IMR-90 (cell line): ENCODE results near the gene CPOX. TPM values are rescaled to one million over a fixed set of nuclear protein-coding genes. Genes with fewer than 3 reads are reported as not detected.

Experiments used
- ATAC-seq: fragments of 200-7000 bp; cut with Tn5 transposase; 2 replicates; pipeline ENCODE4 v1.9.1; 2020; ENCODE audit warnings: low read depth, mild to moderate bottlenecking, moderate library complexity
- BruUV-seq: library from RNA; stranded (reverse); fragments of 400-500 nt; replicated peaks from 2 replicates; lab custom pipeline; 2021; lab: Mats Ljungman, UMichigan
- CTCF ChIA-PET: fragments of 300-600 bp; formaldehyde crosslinking; extraction: SDS; loops from one replicate; lab custom pipeline; 2021; ENCODE audit warnings: antibody characterized with exemption; lab: Yijun Ruan, JAX
- POLR2A ChIA-PET: fragments of 300-600 bp; sonication (Branson Sonifier 250); formaldehyde crosslinking; loops from one replicate; lab custom pipeline; 2022; ENCODE audit warnings: antibody characterized with exemption; ENCODE audit not compliant: unreplicated experiment; lab: Charles Lee
- DNase-seq: peaks from one replicate; pipeline ENCODE4 v3.0.0; 2013
- H2AFZ ChIP-seq: replicated peaks from 2 replicates; pipeline ENCODE3; 2013; ENCODE audit warnings: low read length, mild to moderate bottlenecking; ENCODE audit not compliant: poor library complexity
- H2AK5ac ChIP-seq: 2 replicates; pipeline ENCODE4 v1.6.1; 2013; ENCODE audit warnings: low read depth, low read length, inconsistent platforms
- H2AK9ac ChIP-seq: replicated peaks from 2 replicates; pipeline ENCODE3; 2013; ENCODE audit warnings: mild to moderate bottlenecking, low read depth, low read length, moderate library complexity; ENCODE audit not compliant: poor library complexity
- H2BK120ac ChIP-seq: 2 replicates; pipeline ENCODE4 v1.6.1; 2013; ENCODE audit warnings: low read depth, low read length, inconsistent platforms
- H2BK15ac ChIP-seq: 3 replicates; pipeline ENCODE4 v1.6.1; 2013; ENCODE audit warnings: low read depth, low read length, inconsistent platforms
- H2BK20ac ChIP-seq: 2 replicates; pipeline ENCODE4 v1.6.1; 2013; ENCODE audit warnings: low read depth, mild to moderate bottlenecking, inconsistent platforms, low read length, moderate library complexity
- H2BK5ac ChIP-seq: 2 replicates; pipeline ENCODE4 v1.6.1; 2013; ENCODE audit warnings: mild to moderate bottlenecking, low read depth, low read length, inconsistent platforms; ENCODE audit not compliant: poor library complexity, severe bottlenecking
- H3K14ac ChIP-seq: replicated peaks from 2 replicates; pipeline ENCODE4 v1.6.1; 2013; ENCODE audit warnings: low read depth, low read length, inconsistent platforms
- H3K18ac ChIP-seq: 2 replicates; pipeline ENCODE4 v1.6.1; 2013; ENCODE audit warnings: low read depth, low read length, control low read depth
- H3K23ac ChIP-seq: 2 replicates; pipeline ENCODE4 v1.6.1; 2013; ENCODE audit warnings: low read depth, low read length, inconsistent platforms
- H3K27ac ChIP-seq: 2 replicates; pipeline ENCODE4 v1.5.1; 2013; ENCODE audit warnings: mild to moderate bottlenecking, control low read depth, low read length; ENCODE audit not compliant: insufficient read depth
- H3K27me3 ChIP-seq: 2 replicates; pipeline ENCODE4 v1.6.1; 2013; ENCODE audit warnings: low read length; ENCODE audit not compliant: control insufficient read depth, insufficient read depth
- H3K36me3 ChIP-seq: 2 replicates; pipeline ENCODE4 v1.6.1; 2013; ENCODE audit warnings: low read length, mixed read lengths; ENCODE audit not compliant: control insufficient read depth, insufficient read depth
- H3K4ac ChIP-seq: 2 replicates; pipeline ENCODE4 v1.6.1; 2013; ENCODE audit warnings: low read depth, low read length, inconsistent platforms
- H3K4me1 ChIP-seq: 2 replicates; pipeline ENCODE4 v1.6.1; 2013; ENCODE audit warnings: low read length, mixed read lengths; ENCODE audit not compliant: control insufficient read depth, insufficient read depth
- H3K4me2 ChIP-seq: 2 replicates; pipeline ENCODE4 v1.6.1; 2013; ENCODE audit warnings: low read depth, mild to moderate bottlenecking, control low read depth, low read length, moderate library complexity
- H3K4me3 ChIP-seq: 2 replicates; pipeline ENCODE4 v1.5.1; 2013; ENCODE audit warnings: low read depth, mild to moderate bottlenecking, control low read depth, low read length, moderate library complexity; ENCODE audit not compliant: insufficient read depth
- H3K56ac ChIP-seq: 2 replicates; pipeline ENCODE4 v1.6.1; 2013; ENCODE audit warnings: low read length, inconsistent platforms; ENCODE audit not compliant: insufficient read depth; ENCODE audit errors: extremely low read depth
- H3K79me1 ChIP-seq, 2 experiments: 2 replicates each; pipeline ENCODE4 v1.6.1; 2013; ENCODE audit warnings: low read length in 2 of 2, inconsistent platforms in 1 of 2, low read depth in 1 of 2
- H3K9ac ChIP-seq: 2 replicates; pipeline ENCODE4 v1.6.1; 2013; ENCODE audit warnings: low read depth, low read length, control low read depth
- H3K9me1 ChIP-seq: 2 replicates; pipeline ENCODE4 v1.6.1; 2013; ENCODE audit warnings: low read length, inconsistent platforms; ENCODE audit not compliant: insufficient read depth
- H3K9me3 ChIP-seq: 2 replicates; pipeline ENCODE4 v1.6.1; 2013; ENCODE audit warnings: low read length; ENCODE audit not compliant: control insufficient read depth, insufficient read depth
- H4K20me1 ChIP-seq: 2 replicates; pipeline ENCODE4 v1.6.1; 2013; ENCODE audit warnings: low read length, inconsistent platforms; ENCODE audit not compliant: insufficient read depth
- H4K5ac ChIP-seq: 2 replicates; pipeline ENCODE4 v1.6.1; 2013; ENCODE audit warnings: mild to moderate bottlenecking, low read depth, low read length, control low read depth
- H4K8ac ChIP-seq, 2 experiments: 2 replicates each; pipeline ENCODE4 v1.6.1; 2013; ENCODE audit warnings: low read depth in 2 of 2, low read length in 2 of 2, control low read depth in 1 of 2, inconsistent platforms in 1 of 2
- H4K91ac ChIP-seq: 2 replicates; pipeline ENCODE4 v1.6.1; 2013; ENCODE audit warnings: low read depth, low read length, inconsistent platforms; ENCODE audit not compliant: insufficient read depth
- BHLHE40 ChIP-seq: fragments of 150-350 bp; IDR thresholded peaks from 2 replicates; pipeline ENCODE4 v1.6.1; 2016; ENCODE audit warnings: mild to moderate bottlenecking, low read depth, low read length
- CEBPB ChIP-seq: IDR thresholded peaks from 2 replicates; pipeline ENCODE4 v1.6.1; 2012; ENCODE audit warnings: low read depth, low read length, improper control_type of control experiment
- CHD1 ChIP-seq: IDR thresholded peaks from 2 replicates; pipeline ENCODE4 v1.6.1; 2012; ENCODE audit warnings: low read depth, low read length, improper control_type of control experiment
- FOS ChIP-seq: fragments of 150-350 bp; IDR thresholded peaks from 2 replicates; pipeline ENCODE4 v1.6.1; 2016; ENCODE audit warnings: low read depth, low read length
- MAFK ChIP-seq: IDR thresholded peaks from 2 replicates; pipeline ENCODE4 v1.6.1; 2012; ENCODE audit warnings: low read depth, low read length, improper control_type of control experiment
- MAZ ChIP-seq: IDR thresholded peaks from 2 replicates; pipeline ENCODE4 v1.6.1; 2012; ENCODE audit warnings: low read depth, mild to moderate bottlenecking, low read length, improper control_type of control experiment, moderate library complexity, borderline replicate concordance
- MXI1 ChIP-seq: IDR thresholded peaks from 2 replicates; pipeline ENCODE4 v1.6.1; 2012; ENCODE audit warnings: low read depth, mild to moderate bottlenecking, low read length, moderate library complexity, borderline replicate concordance
- NFE2L2 ChIP-seq: fragments of 150-350 bp; IDR thresholded peaks from 2 replicates; pipeline ENCODE4 v1.6.1; 2016; ENCODE audit warnings: low read depth, mild to moderate bottlenecking, low read length
- POLR2A ChIP-seq: IDR thresholded peaks from 2 replicates; pipeline ENCODE4 v1.6.1; 2012; ENCODE audit warnings: mild to moderate bottlenecking, low read depth, low read length
- RAD21 ChIP-seq: IDR thresholded peaks from 2 replicates; pipeline ENCODE4 v1.6.1; 2012; ENCODE audit warnings: low read length, improper control_type of control experiment
- RCOR1 ChIP-seq: IDR thresholded peaks from 2 replicates; pipeline ENCODE4 v1.6.1; 2012; ENCODE audit warnings: mild to moderate bottlenecking, low read length, improper control_type of control experiment; ENCODE audit not compliant: insufficient replicate concordance
- RFX5 ChIP-seq: IDR thresholded peaks from 2 replicates; pipeline ENCODE4 v1.8.0; 2012; ENCODE audit warnings: low read depth, mild to moderate bottlenecking, low read length, moderate library complexity
- SMC3 ChIP-seq: fragments of 150-350 bp; IDR thresholded peaks from 2 replicates; pipeline ENCODE4 v1.6.1; 2016; ENCODE audit warnings: low read depth, mild to moderate bottlenecking, antibody characterized with exemption, low read length, moderate library complexity
- WGBS, 2 experiments: methylation state at CpG; one replicate each; pipeline versions ENCODE4 v1.1.5 to v1.1.7; 2013; ENCODE audit warnings: missing lambda C conversion rate in 2 of 2; ENCODE audit not compliant: insufficient read length in 1 of 2; ENCODE audit errors: extremely low coverage in 2 of 2; 5-methylcytosine and 5-hydroxymethylcytosine counted together
- dilution Hi-C: fragments of 300-500 bp; cut with HindIII; formaldehyde crosslinking; loops from one replicate; pipeline ENCODE4 v1.14.3; 2018; ENCODE audit warnings: low sequenced_read_pairs; ENCODE audit not compliant: unreplicated experiment
- in situ Hi-C: fragments of 300-500 bp; cut with MboI; formaldehyde crosslinking; loops from 3 replicates; pipeline ENCODE4 v1.14.3; 2019; ENCODE audit warnings: low sequenced_read_pairs, inconsistent platforms, mixed read lengths
- intact Hi-C: fragments of 100-400 bp; cut with micrococcal nuclease; formaldehyde crosslinking; loops from 2 replicates; pipeline ENCODE4 v1.10.0; 2022
- polyA plus RNA-seq, 3 experiments: library from polyadenylated mRNA; depleted of rRNA; stranded (reverse); fragments of >200 nt; gene quantifications; 2 replicates each; pipeline ENCODE4 v1.2.3, GENCODE V29; 2012; ENCODE audit warnings: low replicate concordance in 1 of 3
- total RNA-seq: library from RNA; depleted of rRNA; stranded (reverse); fragments of >200 nt; gene quantifications from 2 replicates; pipeline ENCODE4 v1.2.3, GENCODE V29; 2012
- TF ChIP-seq, protein P1 (sequence below): fragments of 150-350 bp; IDR thresholded peaks from 2 replicates; pipeline ENCODE4 v1.6.1; 2017; ENCODE audit warnings: mild to moderate bottlenecking, antibody characterized with exemption, low read length, low read depth
- TF ChIP-seq, protein P2 (sequence below): conservative IDR thresholded peaks from 2 replicates; pipeline ENCODE4 v1.5.1; 2012; ENCODE audit warnings: mild to moderate bottlenecking, low read depth, low read length, improper control_type of control experiment

The CPOX gene
- total and polyA plus RNA-seq, 2 of the 4 experiments (the other 2 are of a cell fraction): 14.5 to 19.4 TPM

DNA sequence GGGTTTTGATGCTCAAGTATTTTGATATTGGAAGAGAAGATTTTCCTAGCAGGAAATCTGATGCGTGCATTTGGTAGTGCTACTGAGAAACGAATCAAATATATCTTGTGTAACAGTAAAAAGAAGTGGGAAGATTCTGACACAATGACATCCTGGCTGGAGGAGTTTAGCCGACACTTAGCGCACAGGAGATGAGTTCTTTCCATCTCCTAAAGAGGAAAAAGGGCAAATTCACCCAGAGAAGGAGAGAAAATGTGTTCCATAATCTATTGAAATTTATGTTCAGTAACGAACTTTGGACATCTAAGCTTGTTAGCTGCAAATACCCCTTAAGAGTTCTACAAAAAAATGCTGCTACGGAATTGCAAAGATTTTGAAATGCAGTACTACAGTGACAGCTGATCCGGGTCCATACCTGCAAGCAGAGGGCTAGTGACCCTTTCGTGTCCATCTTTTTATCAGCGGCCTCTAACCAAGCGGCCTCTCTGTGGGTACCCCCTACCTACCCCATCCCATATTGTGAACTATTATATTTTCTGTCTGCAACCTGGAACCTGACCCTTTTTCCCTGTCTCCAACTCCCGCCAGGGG lies 971 bp downstream of the CPOX start:
- BruUV-seq: no TSS peak
- no peak overlapping the region for H3K18ac ChIP-seq
- peak overlapping the region; percentile 97 for H2AFZ ChIP-seq
- dilution Hi-C loops: no loop called here
- 0% methylated on average over 2 of the region's 11 CpGs; no CpG with 5 or more reads in 1 of the 2 experiments for WGBS, 2 experiments
- no peak overlapping the region for H4K91ac ChIP-seq
- peak overlapping the region; percentile 58 for H3K14ac ChIP-seq
- no peak overlapping the region for H2BK20ac ChIP-seq
- peak overlapping the region; percentile 29 for H3K9ac ChIP-seq
- no peaks in the 10 kb centered on the region for H3K27me3 ChIP-seq
- no peaks in the 10 kb centered on the region for H4K20me1 ChIP-seq
- peak overlapping the region; percentile 77 for H2AK9ac ChIP-seq
- intact Hi-C loops: no loop called here
- peak overlapping the region; percentile 68 for H3K23ac ChIP-seq
- H3K4me1 ChIP-seq: no peaks in the 10 kb centered on the region; the same call in 1 of the 2 replicates
- ATAC-seq: no peak
- H2BK5ac ChIP-seq: no peak overlapping the region
- CTCF ChIA-PET: interaction anchor here (0.7 to 1.5 kb wide), 3 partner anchors 10 to 135 kb away, joined by 3 read pairs; no protein-coding TSS in a partner anchor
- no peak for DNase-seq
- H3K4ac ChIP-seq: no peak overlapping the region
- peak overlapping the region; percentile 98 for H3K4me2 ChIP-seq
- H3K36me3 ChIP-seq: peaks cover 6% of the 10 kb centered on the region
- no peak overlapping the region; a peak in 1 of 4 replicates for H4K8ac ChIP-seq
- H3K9me3 ChIP-seq: no peaks in the 10 kb centered on the region
- H3K4me3 ChIP-seq: peak overlapping the region; percentile 81
- H2BK15ac ChIP-seq: no peak overlapping the region
- H2BK120ac ChIP-seq: no peak overlapping the region
- peaks cover 8 to 21% of the 10 kb centered on the region in 2 experiments; a peak in 3 of 4 replicates for H3K79me1 ChIP-seq
- in situ Hi-C loops: loop anchor here (25.0 kb wide), 1 partner anchor 780 kb away; the partner anchor contains the start of gene CRYBG3
- peak overlapping the region; percentile 19; the same call in 1 of the 2 replicates for H3K27ac ChIP-seq
- H3K9me1 ChIP-seq: no peaks in the 10 kb centered on the region
- POLR2A ChIA-PET: no interaction called here
- H3K56ac ChIP-seq: no peak overlapping the region; the same call in 1 of the 2 replicates
- no peak overlapping the region; the same call in 1 of the 2 replicates for H2AK5ac ChIP-seq
- no peak overlapping the region for H4K5ac ChIP-seq
- no peak for TF ChIP-seq SMC3
- no peak for TF ChIP-seq CEBPB
- no peak for TF ChIP-seq FOS
- TF ChIP-seq, protein P1, sequence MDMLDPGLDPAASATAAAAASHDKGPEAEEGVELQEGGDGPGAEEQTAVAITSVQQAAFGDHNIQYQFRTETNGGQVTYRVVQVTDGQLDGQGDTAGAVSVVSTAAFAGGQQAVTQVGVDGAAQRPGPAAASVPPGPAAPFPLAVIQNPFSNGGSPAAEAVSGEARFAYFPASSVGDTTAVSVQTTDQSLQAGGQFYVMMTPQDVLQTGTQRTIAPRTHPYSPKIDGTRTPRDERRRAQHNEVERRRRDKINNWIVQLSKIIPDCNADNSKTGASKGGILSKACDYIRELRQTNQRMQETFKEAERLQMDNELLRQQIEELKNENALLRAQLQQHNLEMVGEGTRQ: no peak
- no peak for TF ChIP-seq MXI1
- TF ChIP-seq RAD21: no peak
- no peak for TF ChIP-seq POLR2A
- no peak for TF ChIP-seq MAZ
- TF ChIP-seq NFE2L2: no peak
- no peak for TF ChIP-seq BHLHE40
- TF ChIP-seq MAFK: no peak
- no peak for TF ChIP-seq RCOR1
- TF ChIP-seq, protein P2, sequence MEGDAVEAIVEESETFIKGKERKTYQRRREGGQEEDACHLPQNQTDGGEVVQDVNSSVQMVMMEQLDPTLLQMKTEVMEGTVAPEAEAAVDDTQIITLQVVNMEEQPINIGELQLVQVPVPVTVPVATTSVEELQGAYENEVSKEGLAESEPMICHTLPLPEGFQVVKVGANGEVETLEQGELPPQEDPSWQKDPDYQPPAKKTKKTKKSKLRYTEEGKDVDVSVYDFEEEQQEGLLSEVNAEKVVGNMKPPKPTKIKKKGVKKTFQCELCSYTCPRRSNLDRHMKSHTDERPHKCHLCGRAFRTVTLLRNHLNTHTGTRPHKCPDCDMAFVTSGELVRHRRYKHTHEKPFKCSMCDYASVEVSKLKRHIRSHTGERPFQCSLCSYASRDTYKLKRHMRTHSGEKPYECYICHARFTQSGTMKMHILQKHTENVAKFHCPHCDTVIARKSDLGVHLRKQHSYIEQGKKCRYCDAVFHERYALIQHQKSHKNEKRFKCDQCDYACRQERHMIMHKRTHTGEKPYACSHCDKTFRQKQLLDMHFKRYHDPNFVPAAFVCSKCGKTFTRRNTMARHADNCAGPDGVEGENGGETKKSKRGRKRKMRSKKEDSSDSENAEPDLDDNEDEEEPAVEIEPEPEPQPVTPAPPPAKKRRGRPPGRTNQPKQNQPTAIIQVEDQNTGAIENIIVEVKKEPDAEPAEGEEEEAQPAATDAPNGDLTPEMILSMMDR: no peak
- TF ChIP-seq CHD1: no peak
- TF ChIP-seq RFX5: no peak
